Stomach (tissue), 4 donors: ENCODE data around the gene EHD4.

Experiments
- EP300 ChIP-seq: sonication (generic); formaldehyde crosslinking; IDR thresholded peaks from one replicate; pipeline ENCODE4 v1.6.1; 2017; ENCODE audit warnings: antibody characterized with exemption
- POLR2A ChIP-seq, 4 donors: fragments of 450-650 bp; IDR thresholded peaks; one replicate each; pipeline ENCODE4 v1.6.1; 2016; ENCODE audit warnings: antibody characterized with exemption in 4 of 4, control low read depth in 2 of 4, mild to moderate bottlenecking in 1 of 4, moderate library complexity in 1 of 4

GRCh38 chr15:41934843-41935242, 37.5 kb downstream of the EHD4 start:
- TF ChIP-seq EP300 (no peak), POLR2A (IDR thresholded peaks at IDR 0.05) (no peak)
